Caco-2 (cell line): ENCODE measurements around the gene NT5DC4. TPM values are rescaled to one million over a fixed set of nuclear protein-coding genes. Genes with fewer than 3 reads are reported as not detected.

ENCODE experiments used
- BruUV-seq: library from RNA; stranded (reverse); fragments of 400-500 nt; replicated peaks from 2 replicates; lab custom pipeline; 2021; lab: Mats Ljungman, UMichigan
- CTCF ChIA-PET: fragments of 300-600 bp; sonication (Branson Sonifier 250); formaldehyde crosslinking; loops from one replicate; lab custom pipeline; 2022; ENCODE audit warnings: antibody characterized with exemption; lab: Charles Lee
- POLR2A ChIA-PET: fragments of 300-600 bp; sonication (Branson Sonifier 250); formaldehyde crosslinking; loops from one replicate; lab custom pipeline; 2022; ENCODE audit warnings: antibody characterized with exemption; lab: Charles Lee
- DNase-seq, 2 experiments: peaks; one replicate each; pipeline versions ENCODE4 v3.0.0 to v3.0.0-alpha.2; 2020 to 2022
- H3K27me3 ChIP-seq: replicated peaks from 2 replicates; pipeline ENCODE4 v1.6.0; 2011; ENCODE audit warnings: low read length; ENCODE audit not compliant: control insufficient read depth, insufficient read depth
- H3K36me3 ChIP-seq: 2 replicates; pipeline ENCODE4 v1.5.1; 2011; ENCODE audit warnings: low read length; ENCODE audit not compliant: control insufficient read depth, insufficient read depth
- H3K4me1 ChIP-seq: fragments of 250-450 bp; sonication (Bioruptor Pico); 2 replicates; pipeline ENCODE4 v1.5.1; 2020; ENCODE audit warnings: mild to moderate bottlenecking
- H3K4me3 ChIP-seq: 2 replicates; pipeline ENCODE4 v1.5.1; 2011; ENCODE audit warnings: low read depth, mild to moderate bottlenecking, control low read depth, low read length
- H3K9me3 ChIP-seq: fragments of 250-450 bp; sonication (Bioruptor Pico); 2 replicates; pipeline ENCODE4 v1.5.1; 2020; ENCODE audit warnings: mild to moderate bottlenecking, moderate library complexity
- H3K27ac Mint-ChIP-seq: one replicate; pipeline ENCODE4 v1.8.0; 2022; ENCODE audit warnings: mixed read lengths; ENCODE audit not compliant: unreplicated experiment
- H3K27me3 Mint-ChIP-seq: one replicate; pipeline ENCODE4 v1.8.0; 2022; ENCODE audit warnings: mixed read lengths; ENCODE audit not compliant: insufficient read depth, unreplicated experiment
- H3K36me3 Mint-ChIP-seq: one replicate; pipeline ENCODE4 v1.8.0; 2022; ENCODE audit warnings: mild to moderate bottlenecking, mixed read lengths; ENCODE audit not compliant: insufficient read depth, unreplicated experiment
- H3K4me1 Mint-ChIP-seq: one replicate; pipeline ENCODE4 v1.8.0; 2022; ENCODE audit warnings: low read depth, mixed read lengths; ENCODE audit not compliant: unreplicated experiment
- H3K4me3 Mint-ChIP-seq: one replicate; pipeline ENCODE4 v1.8.0; 2022; ENCODE audit warnings: mild to moderate bottlenecking, moderate library complexity, mixed read lengths; ENCODE audit not compliant: unreplicated experiment
- H3K9me3 Mint-ChIP-seq: one replicate; pipeline ENCODE4 v1.8.0; 2022; ENCODE audit warnings: mixed read lengths; ENCODE audit not compliant: unreplicated experiment
- CTCF ChIP-seq, 2 experiments: fragments of 200-600 bp in 1 of 2; IDR thresholded peaks; 1 replicate in 1 of 2; 2 replicates in 1 of 2; pipeline versions ENCODE4 v1.5.1 to v1.8.0; 2011 to 2022; ENCODE audit warnings: antibody characterized with exemption in 1 of 2, control low read depth in 1 of 2, inconsistent platforms in 1 of 2, low read depth in 1 of 2, low read length in 1 of 2, mild to moderate bottlenecking in 1 of 2, moderate library complexity in 1 of 2; ENCODE audit not compliant: insufficient read depth in 1 of 2, severe bottlenecking in 1 of 2, unreplicated experiment in 1 of 2
- intact Hi-C: fragments of 100-400 bp; cut with micrococcal nuclease; formaldehyde crosslinking; loops from one replicate; pipeline ENCODE4 v1.10.0; 2022; ENCODE audit not compliant: unreplicated experiment
- total RNA-seq: library from RNA; stranded (reverse); gene quantifications from 2 replicates; pipeline ENCODE4 v1.2.3, GENCODE V29; 2022

Gene NT5DC4
- total RNA-seq, 1 experiment from 2014 or later: 4.0 TPM

DNA sequence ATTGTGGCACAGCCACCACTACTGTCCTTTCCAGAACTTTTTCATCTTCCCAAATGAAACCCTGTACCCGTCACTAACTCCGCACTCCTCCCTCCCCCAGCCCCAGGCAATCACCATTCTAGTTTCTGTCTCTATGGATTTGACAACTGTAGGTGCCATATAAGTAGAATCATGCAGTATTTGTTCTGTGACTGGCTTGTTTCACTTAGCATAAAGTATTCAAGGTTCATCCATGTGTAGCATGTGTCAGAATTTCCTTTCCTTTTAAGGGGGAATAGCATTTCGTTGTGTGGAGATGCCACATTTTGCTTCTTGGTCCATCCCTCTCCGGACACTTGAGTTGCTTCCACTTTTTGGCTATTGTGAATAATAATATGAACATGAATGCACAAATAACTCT, 44.4 kb downstream of the NT5DC4 start:
- TSS peak; percentile 59 for BruUV-seq
- H3K4me3 ChIP-seq: peak overlapping the region; percentile 76
- no peaks in the 10 kb centered on the region for H3K9me3 ChIP-seq
- TF ChIP-seq CTCF (IDR thresholded peaks at IDR 0.05; ENCODE audit: insufficient read depth in 1 of 2, low read depth in 1 of 2, low read length in 1 of 2, severe bottlenecking in 1 of 2, unreplicated experiment in 1 of 2): no peak
- peaks cover 15% of the 10 kb centered on the region for H3K4me1 ChIP-seq
- H3K27me3 ChIP-seq: no peaks in the 10 kb centered on the region
- no peaks in the 10 kb centered on the region for H3K36me3 ChIP-seq
- Mint-ChIP-seq H3K4me3 (peak overlapping the region; percentile 100), H3K27me3 (no peaks in the 10 kb centered on the region), H3K9me3 (no peaks in the 10 kb centered on the region), H3K27ac (peak overlapping the region; percentile 98), H3K36me3 (peaks cover 25% of the 10 kb centered on the region), H3K4me1 (peaks cover 28% of the 10 kb centered on the region)
- intact Hi-C loops: no loop called here
- no peak for DNase-seq
- ChIA-PET POLR2A (no interaction called here), CTCF (interaction anchor here (1.0 to 1.1 kb wide), 2 partner anchors 176 to 194 kb away, joined by 3 to 4 read pairs; no protein-coding TSS in a partner anchor)

GRCh38 chr2:112767693-112768330, 47.0 kb downstream of the NT5DC4 start:
- H3K27ac Mint-ChIP-seq: no peak overlapping the region
- ChIA-PET POLR2A (no interaction called here), CTCF (no interaction called here)
- no TSS peak for BruUV-seq
- Histone ChIP-seq H3K9me3 (no peaks in the 10 kb centered on the region), H3K4me1 (0 out of 2 replicates have a peak, but pooled peaks cover 4% of the 10 kb centered on the region), H3K27me3 (no peaks in the 10 kb centered on the region), H3K36me3 (no peaks in the 10 kb centered on the region), H3K4me3 (no peak overlapping the region)
- H3K27me3 Mint-ChIP-seq: no peaks in the 10 kb centered on the region
- intact Hi-C loops: no loop called here
- TF ChIP-seq CTCF (IDR thresholded peaks at IDR 0.05; ENCODE audit: insufficient read depth in 1 of 2, low read depth in 1 of 2, low read length in 1 of 2, severe bottlenecking in 1 of 2, unreplicated experiment in 1 of 2): no peak
- H3K36me3 Mint-ChIP-seq: peaks cover 8% of the 10 kb centered on the region
- H3K9me3 Mint-ChIP-seq: no peaks in the 10 kb centered on the region
- H3K4me3 Mint-ChIP-seq: no peak overlapping the region
- H3K4me1 Mint-ChIP-seq: peaks cover 19% of the 10 kb centered on the region
- DNase-seq: no peak

DNA sequence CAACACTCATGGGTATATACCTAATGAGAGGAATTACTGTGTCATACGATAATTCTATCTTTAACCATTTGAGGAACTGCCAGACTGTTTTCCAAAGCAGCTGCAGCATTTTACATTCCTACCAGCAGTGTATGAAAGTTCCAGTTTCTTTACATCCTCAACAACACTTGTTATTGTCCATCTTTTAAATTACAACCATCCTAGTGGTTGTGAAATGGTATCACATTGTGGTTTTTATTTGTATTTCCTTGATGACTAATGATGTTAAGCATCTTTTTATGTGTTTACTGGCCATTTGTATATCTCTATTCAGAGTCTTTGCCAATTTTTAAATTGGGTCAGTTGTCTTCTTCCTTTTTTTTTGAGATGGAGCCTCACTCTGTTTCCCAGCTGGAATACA, 47.6 kb downstream of the NT5DC4 start:
- Histone ChIP-seq H3K27me3 (no peaks in the 10 kb centered on the region), H3K4me3 (no peak overlapping the region), H3K9me3 (no peaks in the 10 kb centered on the region), H3K4me1 (0 out of 2 replicates have a peak, but pooled peaks cover 4% of the 10 kb centered on the region), H3K36me3 (no peaks in the 10 kb centered on the region)
- no peak for TF ChIP-seq CTCF (IDR thresholded peaks at IDR 0.05; ENCODE audit: insufficient read depth in 1 of 2, low read depth in 1 of 2, low read length in 1 of 2, severe bottlenecking in 1 of 2, unreplicated experiment in 1 of 2)
- H3K4me1 Mint-ChIP-seq: peaks cover 14% of the 10 kb centered on the region
- H3K9me3 Mint-ChIP-seq: no peaks in the 10 kb centered on the region
- DNase-seq: no peak
- POLR2A ChIA-PET: no interaction called here
- no TSS peak for BruUV-seq
- intact Hi-C loops: no loop called here
- no peak overlapping the region for H3K4me3 Mint-ChIP-seq
- H3K36me3 Mint-ChIP-seq: peaks cover 8% of the 10 kb centered on the region
- CTCF ChIA-PET: no interaction called here
- H3K27me3 Mint-ChIP-seq: no peaks in the 10 kb centered on the region
- no peak overlapping the region for H3K27ac Mint-ChIP-seq
